OCI-LY3 (cell line): ENCODE measurements around the gene CIZ1.

Experiments used
- CTCF ChIP-seq: fragments of 200-600, 300-600 bp; sonication (generic); IDR thresholded peaks from 2 replicates; pipeline ENCODE4 v1.5.1; 2014; ENCODE audit warnings: antibody characterized with exemption, low read length, low read depth
- EZH2phosphoT487 ChIP-seq: fragments of 200-600 bp; shearing (Covaris generic); IDR thresholded peaks from 2 replicates; pipeline ENCODE4 v1.6.1; 2018; ENCODE audit warnings: antibody characterized with exemption, mixed run types, low read depth

GRCh38 chr9:128201441-128202369, 10.3 kb upstream of the CIZ1 start:
- no peak for TF ChIP-seq CTCF
- TF ChIP-seq EZH2phosphoT487: no peak
